Endothelial cell (in vitro differentiated cells): Measurements from ENCODE around the gene SCYL2. TPM values are rescaled to one million over a fixed set of nuclear protein-coding genes. Genes with fewer than 3 reads are reported as not detected.

Experiments
- DNase-seq: peaks from one replicate; pipeline ENCODE4 v3.0.0; 2021; ENCODE audit warnings: low spot score
- H3K27ac Mint-ChIP-seq: one replicate; pipeline ENCODE4 v1.8.0; 2021; ENCODE audit warnings: mixed read lengths, inconsistent platforms; ENCODE audit not compliant: unreplicated experiment
- H3K27me3 Mint-ChIP-seq: one replicate; pipeline ENCODE4 v1.8.0; 2021; ENCODE audit warnings: mild to moderate bottlenecking, moderate library complexity, mixed read lengths, inconsistent platforms; ENCODE audit not compliant: unreplicated experiment
- H3K36me3 Mint-ChIP-seq: one replicate; pipeline ENCODE4 v1.8.0; 2021; ENCODE audit warnings: mild to moderate bottlenecking, low read depth, mixed read lengths, inconsistent platforms; ENCODE audit not compliant: unreplicated experiment
- H3K4me1 Mint-ChIP-seq: one replicate; pipeline ENCODE4 v1.8.0; 2021; ENCODE audit warnings: mild to moderate bottlenecking, mixed read lengths, inconsistent platforms; ENCODE audit not compliant: unreplicated experiment
- H3K4me3 Mint-ChIP-seq: one replicate; pipeline ENCODE4 v1.8.0; 2021; ENCODE audit warnings: mild to moderate bottlenecking, mixed read lengths, inconsistent platforms; ENCODE audit not compliant: unreplicated experiment
- H3K9me3 Mint-ChIP-seq: one replicate; pipeline ENCODE4 v1.8.0; 2021; ENCODE audit warnings: mixed read lengths, inconsistent platforms; ENCODE audit not compliant: unreplicated experiment
- total RNA-seq: library from RNA; stranded (reverse); fragmentation: NEBNext Ultra II Directional; extraction: Animal tissue kit (Norgen Biotek cat#: 25700); gene quantifications from one replicate; pipeline ENCODE4 v1.2.1, GENCODE V29; 2021; ENCODE audit not compliant: unreplicated experiment
- TF ChIP-seq, protein P1 (sequence below): fragments of 200-600 bp; sonication (generic); IDR thresholded peaks from one replicate; pipeline ENCODE4 v1.5.0; 2021; ENCODE audit warnings: antibody characterized with exemption; ENCODE audit not compliant: unreplicated experiment

SCYL2 gene
- total RNA-seq, 1 donor from 2014 or later: 56.9 TPM

- H3K27me3 Mint-ChIP-seq: no peaks in the 10 kb centered on the region
- H3K27ac Mint-ChIP-seq: no peak overlapping the region
- no peaks in the 10 kb centered on the region for H3K9me3 Mint-ChIP-seq
- no peaks in the 10 kb centered on the region for H3K36me3 Mint-ChIP-seq
- TF ChIP-seq, protein P1, sequence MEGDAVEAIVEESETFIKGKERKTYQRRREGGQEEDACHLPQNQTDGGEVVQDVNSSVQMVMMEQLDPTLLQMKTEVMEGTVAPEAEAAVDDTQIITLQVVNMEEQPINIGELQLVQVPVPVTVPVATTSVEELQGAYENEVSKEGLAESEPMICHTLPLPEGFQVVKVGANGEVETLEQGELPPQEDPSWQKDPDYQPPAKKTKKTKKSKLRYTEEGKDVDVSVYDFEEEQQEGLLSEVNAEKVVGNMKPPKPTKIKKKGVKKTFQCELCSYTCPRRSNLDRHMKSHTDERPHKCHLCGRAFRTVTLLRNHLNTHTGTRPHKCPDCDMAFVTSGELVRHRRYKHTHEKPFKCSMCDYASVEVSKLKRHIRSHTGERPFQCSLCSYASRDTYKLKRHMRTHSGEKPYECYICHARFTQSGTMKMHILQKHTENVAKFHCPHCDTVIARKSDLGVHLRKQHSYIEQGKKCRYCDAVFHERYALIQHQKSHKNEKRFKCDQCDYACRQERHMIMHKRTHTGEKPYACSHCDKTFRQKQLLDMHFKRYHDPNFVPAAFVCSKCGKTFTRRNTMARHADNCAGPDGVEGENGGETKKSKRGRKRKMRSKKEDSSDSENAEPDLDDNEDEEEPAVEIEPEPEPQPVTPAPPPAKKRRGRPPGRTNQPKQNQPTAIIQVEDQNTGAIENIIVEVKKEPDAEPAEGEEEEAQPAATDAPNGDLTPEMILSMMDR: no peak
- DNase-seq: no peak
- no peaks in the 10 kb centered on the region for H3K4me1 Mint-ChIP-seq
- H3K4me3 Mint-ChIP-seq: no peak overlapping the region
These were observed 116.9 kb downstream of the SCYL2 start for GRCh38 chr12:100383586-100384558.

DNA sequence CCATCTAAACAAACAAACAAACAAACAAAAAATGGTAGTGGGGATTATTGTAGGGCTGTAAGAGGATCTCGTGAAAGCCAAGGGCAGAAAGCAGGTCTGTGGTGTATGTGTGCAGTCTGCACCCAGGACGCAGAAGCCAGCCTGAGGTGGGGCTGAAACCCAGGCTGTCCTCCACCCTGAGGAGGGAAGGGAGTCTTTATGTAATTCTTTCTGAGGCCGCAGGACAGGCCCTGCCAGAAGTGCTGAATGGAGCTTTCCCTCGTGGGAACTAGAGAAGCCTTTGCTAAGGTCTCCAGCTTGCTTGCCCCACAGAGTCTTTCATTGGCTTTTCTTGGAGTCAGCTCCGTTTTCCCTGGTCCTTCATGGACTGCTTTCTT lies 117.6 kb downstream of the SCYL2 start:
- no peaks in the 10 kb centered on the region for H3K4me1 Mint-ChIP-seq
- H3K36me3 Mint-ChIP-seq: no peaks in the 10 kb centered on the region
- H3K27me3 Mint-ChIP-seq: no peaks in the 10 kb centered on the region
- no peak overlapping the region for H3K4me3 Mint-ChIP-seq
- no peak for DNase-seq
- H3K27ac Mint-ChIP-seq: no peak overlapping the region
- TF ChIP-seq, protein P1: no peak
- no peaks in the 10 kb centered on the region for H3K9me3 Mint-ChIP-seq

GRCh38 chr12:100388382-100388781 lies 121.4 kb downstream of the SCYL2 start:
- Mint-ChIP-seq H3K4me1 (no peaks in the 10 kb centered on the region), H3K9me3 (no peaks in the 10 kb centered on the region), H3K27ac (no peak overlapping the region), H3K4me3 (no peak overlapping the region), H3K36me3 (no peaks in the 10 kb centered on the region), H3K27me3 (no peaks in the 10 kb centered on the region)
- TF ChIP-seq, protein P1: no peak
- no peak for DNase-seq

Other genes starting within 250 kb of the SCYL2 start
- gene BLTP3B, start 124.3 kb upstream of the SCYL2 start, total RNA-seq: 14.3 TPM
- 20.4 TPM for gene ACTR6, start 66.4 kb upstream of the SCYL2 start, total RNA-seq
- 0.82 TPM for gene DEPDC4, start 98 bp upstream of the SCYL2 start, total RNA-seq
- gene SLC17A8, start 89.9 kb downstream of the SCYL2 start, total RNA-seq: not detected
- gene NR1H4, start 206.7 kb downstream of the SCYL2 start, total RNA-seq: not detected